ENCODE data around the gene DSC1. TPM values are rescaled to one million over a fixed set of nuclear protein-coding genes. Genes with fewer than 3 reads are reported as not detected.

Gene DSC1
- total and polyA plus RNA-seq, 12 donors: not detected

DNA sequence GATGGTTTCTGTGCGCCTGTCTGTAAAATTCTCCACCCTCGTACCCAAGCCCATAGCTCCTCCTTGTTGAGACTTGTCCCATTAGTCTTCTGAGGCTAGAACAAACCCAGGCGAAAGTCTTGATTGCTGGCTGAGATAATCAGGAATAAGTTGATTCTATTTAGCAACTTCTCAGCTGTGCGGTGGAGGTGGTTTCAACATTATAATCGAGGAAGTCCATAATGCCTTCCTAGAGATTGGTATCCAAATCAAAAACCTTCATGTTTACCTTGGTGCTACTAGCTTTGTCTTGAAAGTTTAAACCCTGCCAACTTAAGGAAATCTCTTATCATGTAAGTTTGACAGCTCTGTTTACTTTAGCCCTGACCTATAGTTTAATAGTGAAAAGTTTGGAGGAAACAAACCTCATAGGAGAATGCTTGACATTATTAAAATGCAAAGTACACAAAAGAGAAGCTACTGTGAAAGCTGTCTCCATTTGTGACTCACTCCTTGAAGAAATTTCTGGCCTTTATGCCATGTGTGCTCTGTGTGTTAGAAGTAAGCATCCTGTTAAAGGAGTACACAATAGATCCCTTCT, 36.6 kb upstream of the DSC1 start:
- H3K36me3 ChIP-seq (replicated peaks in 1 of 2): no peaks in the 10 kb centered on the region
- H3K4me1 ChIP-seq (replicated peaks in 1 of 2): no peaks in the 10 kb centered on the region
- H3K27ac ChIP-seq: no peak overlapping the region
- TF ChIP-seq, protein P1, sequence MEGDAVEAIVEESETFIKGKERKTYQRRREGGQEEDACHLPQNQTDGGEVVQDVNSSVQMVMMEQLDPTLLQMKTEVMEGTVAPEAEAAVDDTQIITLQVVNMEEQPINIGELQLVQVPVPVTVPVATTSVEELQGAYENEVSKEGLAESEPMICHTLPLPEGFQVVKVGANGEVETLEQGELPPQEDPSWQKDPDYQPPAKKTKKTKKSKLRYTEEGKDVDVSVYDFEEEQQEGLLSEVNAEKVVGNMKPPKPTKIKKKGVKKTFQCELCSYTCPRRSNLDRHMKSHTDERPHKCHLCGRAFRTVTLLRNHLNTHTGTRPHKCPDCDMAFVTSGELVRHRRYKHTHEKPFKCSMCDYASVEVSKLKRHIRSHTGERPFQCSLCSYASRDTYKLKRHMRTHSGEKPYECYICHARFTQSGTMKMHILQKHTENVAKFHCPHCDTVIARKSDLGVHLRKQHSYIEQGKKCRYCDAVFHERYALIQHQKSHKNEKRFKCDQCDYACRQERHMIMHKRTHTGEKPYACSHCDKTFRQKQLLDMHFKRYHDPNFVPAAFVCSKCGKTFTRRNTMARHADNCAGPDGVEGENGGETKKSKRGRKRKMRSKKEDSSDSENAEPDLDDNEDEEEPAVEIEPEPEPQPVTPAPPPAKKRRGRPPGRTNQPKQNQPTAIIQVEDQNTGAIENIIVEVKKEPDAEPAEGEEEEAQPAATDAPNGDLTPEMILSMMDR (IDR thresholded peaks at IDR 0.05): no peak
- no peak for TF ChIP-seq POLR2A (IDR thresholded peaks at IDR 0.05)
- H3K9me3 ChIP-seq (replicated peaks in 1 of 3): no peaks in the 10 kb centered on the region
- no peak overlapping the region for H3K4me3 ChIP-seq
- no peak for DNase-seq
- WGBS, 4 donors: 64 to 75% (median 70%) methylated on average over 5 of the region's 5 CpGs
- H3K27me3 ChIP-seq: no peaks in the 10 kb centered on the region
- intact Hi-C loops (cut with DNase I): no loop called here

- Histone ChIP-seq H3K36me3 (replicated peaks in 1 of 2) (no peaks in the 10 kb centered on the region), H3K27me3 (no peaks in the 10 kb centered on the region), H3K4me3 (no peak overlapping the region), H3K9me3 (replicated peaks in 1 of 3) (no peaks in the 10 kb centered on the region), H3K4me1 (replicated peaks in 1 of 2) (no peaks in the 10 kb centered on the region), H3K27ac (no peak overlapping the region)
- intact Hi-C loops (cut with DNase I): no loop called here
- 10 to 19% (median 15%) methylated on average over 2 of the region's 2 CpGs for WGBS, 4 donors
- TF ChIP-seq, protein P1 (IDR thresholded peaks at IDR 0.05): no peak
- no peak for TF ChIP-seq POLR2A (IDR thresholded peaks at IDR 0.05)
- no peak for DNase-seq
Measured at GRCh38 chr18:31197676-31198075, 35.0 kb upstream of the DSC1 start.

DNA sequence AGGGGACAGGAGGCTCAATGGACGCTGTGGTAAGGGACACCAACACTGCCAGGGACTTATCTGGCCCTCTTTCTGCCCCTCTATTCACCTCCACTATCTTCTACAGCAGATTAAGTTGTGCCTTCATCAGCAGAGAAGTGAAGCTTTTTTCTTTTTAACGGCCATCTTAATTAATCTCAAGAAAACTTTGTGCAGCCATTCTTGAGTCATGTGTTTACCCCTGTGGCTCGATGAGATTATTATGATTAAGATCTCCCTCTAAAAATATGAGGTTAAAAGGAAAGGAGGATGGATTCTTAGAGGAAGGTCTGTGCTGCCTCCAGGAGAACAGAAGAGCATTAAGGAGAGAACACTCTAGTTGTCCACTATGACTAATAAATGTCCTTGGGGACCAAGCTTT, 32.4 kb upstream of the DSC1 start:
- Histone ChIP-seq H3K27me3 (no peaks in the 10 kb centered on the region), H3K4me1 (replicated peaks in 1 of 2) (no peaks in the 10 kb centered on the region), H3K9me3 (replicated peaks in 1 of 3) (no peaks in the 10 kb centered on the region), H3K36me3 (replicated peaks in 1 of 2) (no peaks in the 10 kb centered on the region), H3K4me3 (no peak overlapping the region), H3K27ac (no peak overlapping the region)
- intact Hi-C loops (cut with DNase I): no loop called here
- DNase-seq: no peak
- 60 to 74% (median 62%) methylated on average over 3 of the region's 3 CpGs for WGBS, 4 donors
- no peak for TF ChIP-seq POLR2A (IDR thresholded peaks at IDR 0.05)
- TF ChIP-seq, protein P1 (IDR thresholded peaks at IDR 0.05): no peak

GRCh38 chr18:31192086-31192776, 29.6 kb upstream of the DSC1 start:
- TF ChIP-seq, protein P1 (IDR thresholded peaks at IDR 0.05): no peak
- TF ChIP-seq POLR2A (IDR thresholded peaks at IDR 0.05): no peak
- Histone ChIP-seq H3K4me3 (no peak overlapping the region), H3K9me3 (replicated peaks in 1 of 3) (no peaks in the 10 kb centered on the region), H3K27ac (no peak overlapping the region), H3K4me1 (replicated peaks in 1 of 2) (no peaks in the 10 kb centered on the region), H3K36me3 (replicated peaks in 1 of 2) (no peaks in the 10 kb centered on the region), H3K27me3 (no peaks in the 10 kb centered on the region)
- DNase-seq: no peak
- intact Hi-C loops (cut with DNase I): no loop called here

Measured in adrenal gland (tissue), 12 donors.